Naive thymus-derived CD8-positive, alpha-beta T cell (primary cell): ENCODE data around the gene DSTYK. TPM values are rescaled to one million over a fixed set of nuclear protein-coding genes. Genes with fewer than 3 reads are reported as not detected.

ENCODE experiments used
- ATAC-seq, 2 donors: fragments of 150-1000 bp; cut with Tn5 transposase in 1 of 2; sonication (Bioruptor Pico), chemical (Tn5 transposase) in 1 of 2; 1 replicate in 1 of 2; 2 replicates in 1 of 2; pipeline ENCODE4 v1.10.0; 2021; ENCODE audit warnings: mild to moderate bottlenecking in 2 of 2, moderate library complexity in 2 of 2
- POLR2A ChIA-PET: fragments of 350-600 bp; sonication (Branson Sonifier 250); formaldehyde crosslinking; loops from one replicate; lab custom pipeline; 2021; ENCODE audit warnings: antibody characterized with exemption; lab: Charles Lee
- DNase-seq, 10 donors: peaks; one replicate each; pipeline versions ENCODE4 v3.0.0 to v3.0.0-alpha.2; 2020 to 2022
- H3K27ac Mint-ChIP-seq, 10 donors: one replicate each; pipeline ENCODE4 v1.8.0; 2020 to 2022; ENCODE audit warnings: mild to moderate bottlenecking in 10 of 10, mixed read lengths in 10 of 10, moderate library complexity in 4 of 10, inconsistent platforms in 1 of 10
- H3K27me3 Mint-ChIP-seq, 5 donors: one replicate each; pipeline ENCODE4 v1.8.0; 2021 to 2022; ENCODE audit warnings: mixed read lengths in 5 of 5
- H3K36me3 Mint-ChIP-seq, 3 donors: one replicate each; pipeline ENCODE4 v1.8.0; 2020 to 2022; ENCODE audit warnings: mixed read lengths in 3 of 3, mild to moderate bottlenecking in 2 of 3, inconsistent platforms in 1 of 3
- H3K4me1 Mint-ChIP-seq, 4 donors: one replicate each; pipeline ENCODE4 v1.8.0; 2021 to 2022; ENCODE audit warnings: mixed read lengths in 4 of 4
- H3K4me3 Mint-ChIP-seq, 10 donors: one replicate each; pipeline ENCODE4 v1.8.0; 2020 to 2022; ENCODE audit warnings: mild to moderate bottlenecking in 10 of 10, mixed read lengths in 10 of 10, moderate library complexity in 6 of 10, inconsistent platforms in 1 of 10
- H3K9me3 Mint-ChIP-seq, 9 donors: one replicate each; pipeline ENCODE4 v1.8.0; 2020 to 2022; ENCODE audit warnings: mixed read lengths in 9 of 9, mild to moderate bottlenecking in 3 of 9, inconsistent platforms in 1 of 9, moderate library complexity in 1 of 9
- polyA plus RNA-seq, 3 donors: library from polyadenylated mRNA; unstranded; fragments of 300-500 nt; fragmentation: Illumina TruSeq; gene quantifications; one replicate each; pipeline ENCODE4 v1.2.3, GENCODE V29; 2021
- total RNA-seq, 8 experiments: library from RNA in 2 of 8; stranded (reverse) in 2 of 8; gene quantifications; one replicate each; pipeline ENCODE4 v1.2.3 and lab custom pipeline; 2021 to 2026

Gene DSTYK
- total and polyA plus RNA-seq, 5 experiments from 2014 or later, result 5.2 to 17.5 (median 8.6) TPM

GRCh38 chr1:205205055-205205454, 6.4 kb downstream of the DSTYK start:
- POLR2A ChIA-PET, result no interaction called here
- H3K4me3 Mint-ChIP-seq, result no peak overlapping the region
- ATAC-seq (no peak), DNase-seq (no peak)
- H3K4me1 Mint-ChIP-seq, result peaks cover 21 to 56% (median 52%) of the 10 kb centered on the region in 4 donors
- no peaks in the 10 kb centered on the region for H3K27me3 Mint-ChIP-seq
- peak overlapping the region in 1 of 10 donors; percentile 17 for H3K27ac Mint-ChIP-seq
- no peaks in the 10 kb centered on the region for H3K9me3 Mint-ChIP-seq
- no peaks in the 10 kb centered on the region for H3K36me3 Mint-ChIP-seq

GRCh38 chr1:205204552-205204951, 7.0 kb downstream of the DSTYK start:
- POLR2A ChIA-PET, result no interaction called here
- Mint-ChIP-seq H3K4me3 (no peak overlapping the region), H3K4me1 (peaks cover 23 to 56% (median 54%) of the 10 kb centered on the region in 4 donors), H3K36me3 (no peaks in the 10 kb centered on the region), H3K27me3 (no peaks in the 10 kb centered on the region), H3K27ac (peak overlapping the region in 1 of 10 donors; percentile 38), H3K9me3 (no peaks in the 10 kb centered on the region)
- no peak for ATAC-seq
- DNase-seq, result no peak

- DNase-seq (no peak), ATAC-seq (no peak)
- Mint-ChIP-seq H3K36me3 (peaks cover 0 to 21% (median 3%) of the 10 kb centered on the region in 3 donors), H3K4me1 (peaks cover 30 to 66% (median 46%) of the 10 kb centered on the region in 4 donors), H3K27me3 (no peaks in the 10 kb centered on the region), H3K9me3 (peaks cover 0 to 5% (median 0%) of the 10 kb centered on the region in 9 donors), H3K4me3 (peak overlapping the region in 9 of 10 donors; percentile 3 to 68 (median 45)), H3K27ac (peak overlapping the region; percentile 4 to 75 (median 38))
- POLR2A ChIA-PET, result no interaction called here
Observed at GRCh38 chr1:205199931-205200299, 11.6 kb downstream of the DSTYK start.

- ATAC-seq, result peak in 1 of 2 donors; percentile 35
- Mint-ChIP-seq H3K4me1 (peaks cover 27 to 60% (median 41%) of the 10 kb centered on the region in 4 donors), H3K27me3 (no peaks in the 10 kb centered on the region), H3K4me3 (peak overlapping the region in 9 of 10 donors; percentile 9 to 56 (median 43)), H3K9me3 (peaks cover 0 to 5% (median 0%) of the 10 kb centered on the region in 9 donors), H3K36me3 (peaks cover 0 to 21% (median 3%) of the 10 kb centered on the region in 3 donors), H3K27ac (peak overlapping the region; percentile 4 to 75 (median 38))
- peak in 1 of 10 donors; percentile 8 for DNase-seq
- POLR2A ChIA-PET, result no interaction called here
Observed at GRCh38 chr1:205199090-205199930, 12.2 kb downstream of the DSTYK start.

GRCh38 chr1:205192287-205192686, 19.2 kb downstream of the DSTYK start:
- H3K4me3 Mint-ChIP-seq, result no peak overlapping the region
- H3K4me1 Mint-ChIP-seq, result peaks cover 38 to 60% (median 52%) of the 10 kb centered on the region in 4 donors
- H3K27ac Mint-ChIP-seq, result peak overlapping the region in 1 of 10 donors; percentile 48
- no peaks in the 10 kb centered on the region for H3K27me3 Mint-ChIP-seq
- H3K36me3 Mint-ChIP-seq, result peaks cover 4 to 24% (median 12%) of the 10 kb centered on the region in 3 donors
- peaks cover 0 to 12% (median 0%) of the 10 kb centered on the region in 9 donors for H3K9me3 Mint-ChIP-seq
- DNase-seq (no peak), ATAC-seq (no peak)
- POLR2A ChIA-PET, result interaction anchor here (1.2 kb wide), 1 partner anchor 36 kb away, joined by 3 read pairs; no protein-coding TSS in a partner anchor

- no peaks in the 10 kb centered on the region for H3K27me3 Mint-ChIP-seq
- H3K4me1 Mint-ChIP-seq, result peaks cover 39 to 62% (median 58%) of the 10 kb centered on the region in 4 donors
- POLR2A ChIA-PET, result interaction anchor here (1.2 kb wide), 1 partner anchor 37 kb away, joined by 3 read pairs; no protein-coding TSS in a partner anchor
Observed at GRCh38 chr1:205191622-205192021, 19.9 kb downstream of the DSTYK start.

GRCh38 chr1:205190845-205191577, 20.5 kb downstream of the DSTYK start:
- H3K36me3 Mint-ChIP-seq, result peaks cover 4 to 28% (median 16%) of the 10 kb centered on the region in 3 donors
- POLR2A ChIA-PET, result no interaction called here
- H3K27ac Mint-ChIP-seq, result peak overlapping the region in 1 of 10 donors; percentile 48
- H3K9me3 Mint-ChIP-seq, result peaks cover 0 to 12% (median 0%) of the 10 kb centered on the region in 9 donors
- peak overlapping the region in 2 of 10 donors; percentile 20 to 31 for H3K4me3 Mint-ChIP-seq
- DNase-seq, result no peak
- H3K4me1 Mint-ChIP-seq, result peaks cover 44 to 68% (median 64%) of the 10 kb centered on the region in 4 donors
- H3K27me3 Mint-ChIP-seq, result no peaks in the 10 kb centered on the region
- ATAC-seq, result no peak

More at GRCh38 chr1:205191622-205192021, 19.9 kb downstream of the DSTYK start:
- H3K4me3 Mint-ChIP-seq, result no peak overlapping the region
- ATAC-seq, result no peak
- H3K36me3 Mint-ChIP-seq, result peaks cover 4 to 25% (median 16%) of the 10 kb centered on the region in 3 donors
- H3K9me3 Mint-ChIP-seq, result peaks cover 0 to 12% (median 0%) of the 10 kb centered on the region in 9 donors
- DNase-seq, result no peak
- peak overlapping the region in 1 of 10 donors; percentile 48 for H3K27ac Mint-ChIP-seq

GRCh38 chr1:205189131-205189530, 22.4 kb downstream of the DSTYK start:
- no peak for ATAC-seq
- peaks cover 0 to 6% (median 0%) of the 10 kb centered on the region in 9 donors for H3K9me3 Mint-ChIP-seq
- DNase-seq, result no peak
- H3K36me3 Mint-ChIP-seq, result peaks cover 3 to 36% (median 14%) of the 10 kb centered on the region in 3 donors
- peaks cover 38 to 77% (median 71%) of the 10 kb centered on the region in 4 donors for H3K4me1 Mint-ChIP-seq
- H3K27ac Mint-ChIP-seq, result no peak overlapping the region
- no peaks in the 10 kb centered on the region for H3K27me3 Mint-ChIP-seq
- POLR2A ChIA-PET, result no interaction called here
- H3K4me3 Mint-ChIP-seq, result no peak overlapping the region

- Mint-ChIP-seq H3K36me3 (peaks cover 0 to 40% (median 11%) of the 10 kb centered on the region in 3 donors), H3K4me3 (no peak overlapping the region), H3K27ac (no peak overlapping the region), H3K27me3 (no peaks in the 10 kb centered on the region), H3K9me3 (peaks cover 0 to 2% (median 0%) of the 10 kb centered on the region in 9 donors), H3K4me1 (peaks cover 41 to 82% (median 73%) of the 10 kb centered on the region in 4 donors)
- ATAC-seq, result no peak
- DNase-seq, result no peak
- POLR2A ChIA-PET, result no interaction called here
Observed at GRCh38 chr1:205188596-205188995, 22.9 kb downstream of the DSTYK start.

GRCh38 chr1:205188098-205188497, 23.4 kb downstream of the DSTYK start:
- H3K4me1 Mint-ChIP-seq, result peaks cover 42 to 87% (median 74%) of the 10 kb centered on the region in 4 donors
- peaks cover 0 to 45% (median 13%) of the 10 kb centered on the region in 3 donors for H3K36me3 Mint-ChIP-seq
- H3K4me3 Mint-ChIP-seq, result no peak overlapping the region
- no peaks in the 10 kb centered on the region for H3K27me3 Mint-ChIP-seq
- no peaks in the 10 kb centered on the region for H3K9me3 Mint-ChIP-seq
- peak overlapping the region in 2 of 10 donors; percentile 22 to 83 for H3K27ac Mint-ChIP-seq
- ATAC-seq (no peak), DNase-seq (no peak)
- POLR2A ChIA-PET, result no interaction called here

- Mint-ChIP-seq H3K4me1 (peaks cover 44 to 91% (median 73%) of the 10 kb centered on the region in 4 donors), H3K27me3 (no peaks in the 10 kb centered on the region), H3K9me3 (no peaks in the 10 kb centered on the region), H3K27ac (peak overlapping the region in 3 of 10 donors; percentile 9 to 83 (median 25)), H3K4me3 (no peak overlapping the region), H3K36me3 (peaks cover 0 to 51% (median 18%) of the 10 kb centered on the region in 3 donors)
- no peak for ATAC-seq
- POLR2A ChIA-PET, result no interaction called here
- DNase-seq, result no peak
Observed at GRCh38 chr1:205187420-205187819, 24.1 kb downstream of the DSTYK start.

GRCh38 chr1:205186191-205186590, 25.3 kb downstream of the DSTYK start:
- POLR2A ChIA-PET, result no interaction called here
- Mint-ChIP-seq H3K27me3 (no peaks in the 10 kb centered on the region), H3K4me3 (no peak overlapping the region), H3K9me3 (no peaks in the 10 kb centered on the region), H3K4me1 (peaks cover 38 to 80% (median 66%) of the 10 kb centered on the region in 4 donors), H3K36me3 (peaks cover 0 to 56% (median 18%) of the 10 kb centered on the region in 3 donors), H3K27ac (peak overlapping the region in 3 of 10 donors; percentile 21 to 70 (median 41))
- peak in 1 of 2 donors; percentile 45 for ATAC-seq
- DNase-seq, result peak in 1 of 10 donors; percentile 15
